Measurements from ENCODE around the gene SHC4. TPM values are rescaled to one million over a fixed set of nuclear protein-coding genes. Genes with fewer than 3 reads are reported as not detected.
A peak's percentile ranks its signal among the peaks of the same experiment; 100 is the strongest.

Gene SHC4
- total and polyA plus RNA-seq, 7 donors: under 0.01 to 4.6 (median 2.2) TPM; not detected in 1

DNA sequence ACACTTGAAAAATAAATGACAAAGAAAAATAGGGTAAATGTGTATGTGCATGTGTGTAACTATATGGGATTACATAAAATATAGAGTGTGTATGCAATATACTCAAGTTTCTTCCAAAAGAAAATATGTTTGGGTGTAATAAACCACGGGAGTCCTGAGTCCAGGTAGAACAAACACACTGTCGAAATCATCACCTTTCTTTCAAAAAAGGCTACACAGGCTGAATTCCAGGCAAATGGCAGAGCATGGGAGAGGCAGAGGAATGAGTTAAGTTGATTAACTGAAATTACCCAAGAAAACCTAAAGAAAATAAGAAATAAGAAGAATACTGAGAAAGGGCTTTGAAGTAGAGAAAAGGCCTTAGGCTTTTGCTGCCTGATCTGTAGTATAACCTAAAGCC, 179.0 kb downstream of the SHC4 start:
- TF ChIP-seq POLR2A (IDR thresholded peaks at IDR 0.05): no peak
- no peak for TF ChIP-seq POLR2AphosphoS5 (IDR thresholded peaks at IDR 0.05)
- TF ChIP-seq CTCF (IDR thresholded peaks at IDR 0.05): no peak
- TF ChIP-seq EP300 (IDR thresholded peaks at IDR 0.05): no peak
- DNase-seq: no peak
- Histone ChIP-seq H3K4me3 (no peak overlapping the region), H3K27ac (peak overlapping the region in 1 of 4 donors; percentile 25), H3K36me3 (peaks cover 0 to 29% (median 0%) of the 10 kb centered on the region in 4 donors), H3K9me3 (no peaks in the 10 kb centered on the region), H3K27me3 (no peaks in the 10 kb centered on the region), H3K4me1 (no peaks in the 10 kb centered on the region)
- intact Hi-C loops (cut with DNase I): no loop called here
- 75 to 88% methylated on average over 2 of the region's 2 CpGs for WGBS, 2 donors

DNA sequence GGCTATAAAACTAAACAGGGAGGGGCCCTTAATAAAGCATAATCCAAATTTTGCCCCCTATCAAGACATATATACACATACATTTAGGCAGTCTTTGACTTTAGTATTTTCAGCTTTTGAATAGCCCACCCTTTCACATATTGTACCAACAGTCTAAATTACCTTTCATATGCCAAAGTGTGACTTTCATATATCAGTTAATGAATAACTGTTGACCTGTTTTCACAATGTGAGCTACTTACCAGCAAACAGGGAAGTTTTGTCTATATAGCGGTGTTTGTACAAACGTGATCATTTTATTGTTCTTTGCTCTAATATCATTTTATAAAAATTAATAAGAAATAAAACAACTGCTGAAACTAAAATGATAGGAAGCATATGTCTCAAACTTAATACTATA, 180.8 kb downstream of the SHC4 start:
- peaks cover 0 to 23% (median 0%) of the 10 kb centered on the region in 4 donors for H3K36me3 ChIP-seq
- H3K27ac ChIP-seq: no peak overlapping the region
- H3K4me1 ChIP-seq: no peaks in the 10 kb centered on the region
- H3K9me3 ChIP-seq: no peaks in the 10 kb centered on the region
- TF ChIP-seq CTCF (IDR thresholded peaks at IDR 0.05) (no peak), POLR2A (IDR thresholded peaks at IDR 0.05) (no peak), EP300 (IDR thresholded peaks at IDR 0.05) (no peak), POLR2AphosphoS5 (IDR thresholded peaks at IDR 0.05) (no peak)
- WGBS, 2 donors: 40 to 80% methylated on average over 2 of the region's 2 CpGs
- H3K27me3 ChIP-seq: no peaks in the 10 kb centered on the region
- no peak for DNase-seq
- H3K4me3 ChIP-seq: no peak overlapping the region
- intact Hi-C loops (cut with DNase I): no loop called here

DNA sequence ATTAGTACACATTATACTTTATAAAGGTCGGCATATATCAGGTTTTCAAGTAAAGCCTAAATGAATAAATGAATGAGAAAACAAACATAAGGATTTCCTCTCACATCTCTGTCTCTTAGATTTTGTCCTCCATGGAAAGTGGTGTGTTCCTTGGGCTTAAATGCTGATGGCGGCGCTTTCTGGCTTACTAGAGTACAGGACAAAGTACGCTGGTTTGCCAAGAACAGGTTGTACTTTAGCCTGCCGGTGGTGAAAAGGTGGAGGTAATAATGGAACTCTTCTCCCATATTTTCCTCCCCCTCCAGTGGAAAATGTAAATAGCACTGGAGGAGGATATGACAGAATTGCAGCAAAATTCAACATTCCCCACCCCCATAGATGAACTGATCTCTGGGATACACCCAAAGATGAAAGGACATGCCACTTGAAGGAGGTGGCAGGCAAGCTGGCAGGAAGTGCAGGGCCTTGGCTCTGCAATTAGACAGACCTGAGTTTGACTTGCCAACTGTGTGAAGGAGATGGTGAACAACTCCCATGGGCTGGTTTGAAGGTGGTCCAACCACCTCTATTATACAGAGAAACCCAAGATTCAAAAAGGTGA, 182.1 kb downstream of the SHC4 start:
- WGBS, 2 donors: 79 to 93% methylated on average over 5 of the region's 5 CpGs
- H3K9me3 ChIP-seq: no peaks in the 10 kb centered on the region
- intact Hi-C loops (cut with DNase I): no loop called here

GRCh38 chr15:48781017-48781416, 182.7 kb downstream of the SHC4 start:
- DNase-seq: no peak
- Histone ChIP-seq H3K27me3 (no peaks in the 10 kb centered on the region), H3K36me3 (peaks cover 0 to 23% (median 0%) of the 10 kb centered on the region in 4 donors), H3K4me1 (no peaks in the 10 kb centered on the region), H3K9me3 (no peaks in the 10 kb centered on the region), H3K27ac (no peak overlapping the region), H3K4me3 (no peak overlapping the region)
- no peak for TF ChIP-seq CTCF (IDR thresholded peaks at IDR 0.05)
- TF ChIP-seq EP300 (IDR thresholded peaks at IDR 0.05): no peak
- no peak for TF ChIP-seq POLR2A (IDR thresholded peaks at IDR 0.05)
- TF ChIP-seq POLR2AphosphoS5 (IDR thresholded peaks at IDR 0.05): no peak
- 89 to 96% methylated on average over 2 of the region's 2 CpGs for WGBS, 2 donors
- intact Hi-C loops (cut with DNase I): no loop called here

More for the DNA sequence above, 182.1 kb downstream of the SHC4 start:
- no peaks in the 10 kb centered on the region for H3K27me3 ChIP-seq
- no peak overlapping the region for H3K4me3 ChIP-seq
- DNase-seq: no peak
- TF ChIP-seq CTCF (IDR thresholded peaks at IDR 0.05) (no peak), EP300 (IDR thresholded peaks at IDR 0.05) (no peak), POLR2AphosphoS5 (IDR thresholded peaks at IDR 0.05) (no peak), POLR2A (IDR thresholded peaks at IDR 0.05) (no peak)
- H3K27ac ChIP-seq: no peak overlapping the region
- H3K36me3 ChIP-seq: peaks cover 0 to 23% (median 0%) of the 10 kb centered on the region in 4 donors
- no peaks in the 10 kb centered on the region for H3K4me1 ChIP-seq

DNA sequence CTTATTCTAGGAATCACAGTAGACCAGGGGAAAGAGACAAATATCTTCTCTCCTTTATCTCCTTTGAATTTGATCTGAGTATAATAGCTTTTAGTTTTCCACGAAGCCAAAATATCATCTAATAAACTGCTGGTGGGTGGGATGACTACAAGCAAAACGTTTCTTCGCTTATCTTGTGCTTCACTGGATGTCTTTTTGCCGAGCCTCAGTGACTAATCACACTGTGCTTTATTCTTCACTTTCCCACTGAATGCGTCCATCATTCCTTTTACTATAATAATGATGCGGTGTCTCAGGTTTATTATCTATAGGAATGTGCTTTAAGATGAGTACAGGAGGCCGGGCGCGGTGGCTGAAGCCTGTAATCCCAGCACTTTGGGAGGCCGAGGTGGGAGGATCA, 185.4 kb downstream of the SHC4 start:
- no peak for TF ChIP-seq POLR2AphosphoS5 (IDR thresholded peaks at IDR 0.05)
- TF ChIP-seq POLR2A (IDR thresholded peaks at IDR 0.05): no peak
- 87 to 90% methylated on average over 10 of the region's 10 CpGs for WGBS, 2 donors
- no peaks in the 10 kb centered on the region for H3K9me3 ChIP-seq
- H3K4me3 ChIP-seq: no peak overlapping the region
- intact Hi-C loops (cut with DNase I): no loop called here
- no peaks in the 10 kb centered on the region for H3K4me1 ChIP-seq
- no peak for DNase-seq
- peaks cover 0 to 23% (median 0%) of the 10 kb centered on the region in 4 donors for H3K36me3 ChIP-seq
- H3K27ac ChIP-seq: no peak overlapping the region
- no peaks in the 10 kb centered on the region for H3K27me3 ChIP-seq
